22Rv1 (cell line): Measurements from ENCODE around the gene FSTL3.

ENCODE experiments used
- ZFX ChIP-seq: fragments of 450-650 bp; IDR thresholded peaks from 2 replicates; pipeline ENCODE4 v1.6.1; 2017; ENCODE audit warnings: antibody characterized with exemption, borderline replicate concordance
- TF ChIP-seq, protein P1 (sequence below): fragments of 450-650 bp; IDR thresholded peaks from 2 replicates; pipeline ENCODE4 v1.5.1; 2017; ENCODE audit warnings: mild to moderate bottlenecking

DNA sequence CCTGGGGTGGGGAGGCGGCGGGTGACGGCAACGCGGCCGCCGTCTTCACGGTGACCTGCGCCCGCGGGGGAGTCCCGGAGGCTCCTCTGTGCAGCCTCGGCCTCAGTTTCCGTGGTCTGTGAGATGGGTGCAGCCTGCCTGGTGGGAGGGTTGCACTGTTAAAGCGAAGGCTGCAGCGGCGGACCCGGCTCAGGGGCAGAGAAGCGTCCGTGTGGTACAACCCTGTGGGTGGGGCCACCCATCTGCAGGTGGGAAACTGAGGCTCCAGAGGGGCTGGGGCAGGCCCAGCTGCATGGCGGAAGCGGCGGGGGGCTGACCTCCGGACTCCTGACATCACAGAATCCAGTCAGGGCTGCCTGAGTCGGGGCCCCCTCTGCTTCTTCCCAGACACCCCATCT lies 36.0 kb upstream of the FSTL3 start:
- TF ChIP-seq, protein P1, sequence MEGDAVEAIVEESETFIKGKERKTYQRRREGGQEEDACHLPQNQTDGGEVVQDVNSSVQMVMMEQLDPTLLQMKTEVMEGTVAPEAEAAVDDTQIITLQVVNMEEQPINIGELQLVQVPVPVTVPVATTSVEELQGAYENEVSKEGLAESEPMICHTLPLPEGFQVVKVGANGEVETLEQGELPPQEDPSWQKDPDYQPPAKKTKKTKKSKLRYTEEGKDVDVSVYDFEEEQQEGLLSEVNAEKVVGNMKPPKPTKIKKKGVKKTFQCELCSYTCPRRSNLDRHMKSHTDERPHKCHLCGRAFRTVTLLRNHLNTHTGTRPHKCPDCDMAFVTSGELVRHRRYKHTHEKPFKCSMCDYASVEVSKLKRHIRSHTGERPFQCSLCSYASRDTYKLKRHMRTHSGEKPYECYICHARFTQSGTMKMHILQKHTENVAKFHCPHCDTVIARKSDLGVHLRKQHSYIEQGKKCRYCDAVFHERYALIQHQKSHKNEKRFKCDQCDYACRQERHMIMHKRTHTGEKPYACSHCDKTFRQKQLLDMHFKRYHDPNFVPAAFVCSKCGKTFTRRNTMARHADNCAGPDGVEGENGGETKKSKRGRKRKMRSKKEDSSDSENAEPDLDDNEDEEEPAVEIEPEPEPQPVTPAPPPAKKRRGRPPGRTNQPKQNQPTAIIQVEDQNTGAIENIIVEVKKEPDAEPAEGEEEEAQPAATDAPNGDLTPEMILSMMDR = no peak
- TF ChIP-seq ZFX = no peak
